LNCAP (cell line): ENCODE measurements around the gene ABCB11.

ENCODE experiments used
- CTCF ChIP-seq: fragments of 450-650 bp; IDR thresholded peaks from 2 replicates; pipeline ENCODE4 v1.5.1; 2017; ENCODE audit warnings: mild to moderate bottlenecking

Gene ABCB11

GRCh38 chr2:168915441-168916330, 115.4 kb downstream of the ABCB11 start:
- TF ChIP-seq CTCF = no peak

GRCh38 chr2:168913495-168913894, 117.6 kb downstream of the ABCB11 start:
- no peak for TF ChIP-seq CTCF

DNA sequence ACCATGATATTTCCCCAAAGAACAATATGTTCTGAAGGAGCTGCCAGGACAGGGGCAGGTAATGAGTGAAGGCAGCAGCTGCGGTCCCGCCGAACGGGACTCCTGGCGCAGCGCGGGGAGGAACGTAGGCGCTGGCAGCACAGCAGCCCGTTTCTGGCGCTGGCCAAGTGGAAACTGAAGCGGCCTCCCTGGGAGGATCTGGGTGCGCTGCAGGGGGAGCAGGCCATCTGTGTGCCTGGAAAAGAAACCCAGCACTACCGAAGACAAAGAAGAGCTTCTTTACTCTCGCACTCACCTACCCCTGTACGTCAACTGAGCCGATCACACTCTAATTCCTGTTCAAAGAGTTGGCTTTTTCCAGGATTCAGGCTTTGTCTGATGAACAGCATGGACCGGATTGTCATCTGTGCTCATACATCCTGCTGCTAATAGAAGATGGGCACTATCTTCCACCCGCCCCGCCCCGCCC, 118.2 kb downstream of the ABCB11 start:
- TF ChIP-seq CTCF = no peak

- no peak for TF ChIP-seq CTCF
These were observed 118.7 kb downstream of the ABCB11 start for GRCh38 chr2:168912466-168912865.

- TF ChIP-seq CTCF = no peak
These were observed 120.8 kb downstream of the ABCB11 start for GRCh38 chr2:168910330-168910729.

DNA sequence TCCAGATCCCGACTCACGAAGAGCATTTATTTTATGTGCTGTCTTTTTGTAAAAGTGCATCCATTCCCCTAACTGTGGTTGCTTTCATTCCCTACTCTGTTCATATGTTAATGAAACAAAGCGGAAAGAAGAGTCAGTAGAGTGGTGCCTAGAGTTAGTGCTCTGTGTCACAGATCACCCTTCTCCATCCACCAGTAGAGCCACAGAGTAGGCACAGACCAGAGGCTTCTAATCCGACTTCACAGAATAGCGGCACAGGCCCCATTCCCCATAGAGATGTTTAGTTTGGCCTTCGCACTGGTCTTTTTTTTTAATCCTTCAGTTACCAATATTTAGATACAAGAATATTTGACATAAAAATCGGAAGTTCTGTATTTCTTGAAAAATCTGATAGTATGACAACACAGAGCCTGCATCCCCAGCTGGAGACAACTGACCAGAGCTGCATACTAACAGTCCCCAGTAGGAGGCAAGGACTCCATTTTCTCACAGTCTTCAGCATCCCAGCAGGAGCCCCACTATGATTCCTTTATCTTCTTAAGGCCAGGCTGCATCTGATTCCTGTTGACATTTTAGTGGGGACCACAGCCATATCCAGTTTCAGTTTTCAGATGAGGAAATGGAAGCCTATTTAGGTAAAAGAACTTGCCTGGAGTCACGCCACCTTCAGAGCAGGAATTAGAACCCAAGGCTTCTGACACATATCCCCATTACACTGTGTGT, 123.0 kb downstream of the ABCB11 start:
- TF ChIP-seq CTCF = no peak

DNA sequence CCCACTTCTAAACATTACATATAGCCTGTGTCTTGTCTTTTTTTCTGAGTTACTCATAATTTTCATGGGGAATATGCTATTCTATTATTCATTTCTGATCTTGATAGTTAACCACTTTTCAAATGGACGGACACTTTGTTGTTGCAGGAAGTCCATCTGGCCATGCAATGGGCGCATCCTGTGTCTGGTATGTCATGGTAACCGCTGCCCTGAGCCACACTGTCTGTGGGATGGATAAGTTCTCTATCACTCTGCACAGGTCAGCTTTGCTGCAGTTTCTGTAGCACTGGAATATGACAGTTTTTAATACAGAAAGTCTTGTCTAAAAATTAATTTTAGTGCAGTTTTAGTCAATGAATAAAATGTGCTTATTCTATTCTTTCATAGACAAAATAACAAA, 126.8 kb downstream of the ABCB11 start:
- no peak for TF ChIP-seq CTCF
